NCI-H2227 (cell line): Measurements from ENCODE around the gene COL10A1.
"Not testable (repeated sequence)": the region's sequence is repeated elsewhere in the genome, so short reads cannot be mapped to it uniquely, and the experiment has no call there.

Source experiments
- DNase-seq: peaks from one replicate; lab custom pipeline; 2025; ENCODE audit not compliant: unreplicated experiment; lab: John Stamatoyannopoulos, UW

The COL10A1 gene

GRCh38 chr6:116127771-116128493 lies 2.0 kb upstream of the COL10A1 start:
- DNase-seq: no peak

- no peak for DNase-seq
These were observed 5.5 kb downstream of the COL10A1 start for GRCh38 chr6:116120430-116120829.

- DNase-seq: no peak
These were observed 7.3 kb downstream of the COL10A1 start for GRCh38 chr6:116118608-116119007.

GRCh38 chr6:116115781-116116180 lies 10.2 kb downstream of the COL10A1 start:
- no peak for DNase-seq

- no peak for DNase-seq
These were observed 12.5 kb downstream of the COL10A1 start for GRCh38 chr6:116113386-116113785.

GRCh38 chr6:116111552-116112528 lies 14.1 kb downstream of the COL10A1 start:
- peak; percentile 11 for DNase-seq

- no peak for DNase-seq
These were observed 17.1 kb downstream of the COL10A1 start for GRCh38 chr6:116108836-116109235.

GRCh38 chr6:116106146-116106545 lies 19.8 kb downstream of the COL10A1 start:
- DNase-seq: no peak

- no peak for DNase-seq
These were observed 20.7 kb downstream of the COL10A1 start for GRCh38 chr6:116105247-116105646.

- no peak for DNase-seq
These were observed 21.3 kb downstream of the COL10A1 start for GRCh38 chr6:116104636-116105035.

GRCh38 chr6:116102873-116103272 lies 23.1 kb downstream of the COL10A1 start:
- no peak for DNase-seq

GRCh38 chr6:116101790-116102189 lies 24.1 kb downstream of the COL10A1 start:
- no peak for DNase-seq

- DNase-seq: no peak
These were observed 24.6 kb downstream of the COL10A1 start for GRCh38 chr6:116101302-116101718.

GRCh38 chr6:116100419-116101301 lies 25.3 kb downstream of the COL10A1 start, which contains the start of gene NT5DC1:
Gene NT5DC1 (plus strand): TSS chr6:116100853. CDS start chr6:116100931, 78 bp downstream.
- peak; percentile 83 for DNase-seq

- no peak for DNase-seq
These were observed 26.9 kb downstream of the COL10A1 start for GRCh38 chr6:116099036-116099435.

- DNase-seq: no peak
These were observed 28.7 kb downstream of the COL10A1 start for GRCh38 chr6:116096979-116097816.

GRCh38 chr6:116096048-116096759 lies 29.7 kb downstream of the COL10A1 start:
- DNase-seq: not testable (repeated sequence)

GRCh38 chr6:116094041-116094440 lies 31.9 kb downstream of the COL10A1 start:
- DNase-seq: no peak

GRCh38 chr6:116090251-116090650 lies 35.7 kb downstream of the COL10A1 start:
- DNase-seq: no peak
